Spleen (tissue), 11 donors: ENCODE results near the gene AAGAB. TPM values are rescaled to one million over a fixed set of nuclear protein-coding genes. Genes with fewer than 3 reads are reported as not detected.

Experiments used
- DNase-seq: peaks from one replicate; pipeline ENCODE4 v3.0.0-alpha.2; 2020
- H3K27ac ChIP-seq, 8 donors: fragments of 200-600 bp; sonication (generic) in 7 of 8; 1 replicate in 4 of 8; 2 replicates in 4 of 8; pipeline versions ENCODE4 v1.5.0 to v1.8.0; 2016 to 2021; ENCODE audit warnings: inconsistent platforms in 4 of 8, mild to moderate bottlenecking in 4 of 8, moderate library complexity in 1 of 8
- H3K27me3 ChIP-seq, 7 donors: fragments of 200-600 bp; sonication (generic) in 6 of 7; replicated peaks in 1 of 7; 1 replicate in 4 of 7; 2 replicates in 3 of 7; pipeline versions ENCODE4 v1.5.0 to v1.8.0; 2016 to 2021; ENCODE audit warnings: inconsistent platforms in 3 of 7, mild to moderate bottlenecking in 1 of 7
- H3K36me3 ChIP-seq, 6 donors: fragments of 200-600 bp; sonication (generic) in 5 of 6; 1 replicate in 4 of 6; 2 replicates in 2 of 6; pipeline versions ENCODE4 v1.5.0 to v1.8.0; 2016 to 2021; ENCODE audit warnings: inconsistent platforms in 2 of 6
- H3K4me1 ChIP-seq, 6 donors: fragments of 200-600 bp; sonication (generic) in 5 of 6; 1 replicate in 3 of 6; 2 replicates in 3 of 6; pipeline versions ENCODE4 v1.5.0 to v1.8.0; 2016 to 2021; ENCODE audit warnings: inconsistent platforms in 3 of 6
- H3K4me3 ChIP-seq, 8 donors: fragments of 200-600 bp; sonication (generic) in 7 of 8; 1 replicate in 4 of 8; 2 replicates in 4 of 8; pipeline versions ENCODE4 v1.5.0 to v1.8.0; 2016 to 2021; ENCODE audit warnings: inconsistent platforms in 4 of 8, mild to moderate bottlenecking in 4 of 8, moderate library complexity in 2 of 8
- H3K9me3 ChIP-seq, 8 donors: fragments of 200-600 bp; sonication (generic) in 7 of 8; 1 replicate in 4 of 8; 2 replicates in 4 of 8; pipeline versions ENCODE4 v1.5.0 to v1.8.0; 2016 to 2021; ENCODE audit warnings: inconsistent platforms in 4 of 8
- POLR2A ChIP-seq, 3 donors: fragments of 450-650 bp; IDR thresholded peaks; one replicate each; pipeline ENCODE4 v1.5.1; 2017; ENCODE audit warnings: antibody characterized with exemption in 3 of 3, mild to moderate bottlenecking in 1 of 3
- POLR2AphosphoS5 ChIP-seq, 3 donors: sonication (generic); formaldehyde crosslinking; IDR thresholded peaks; one replicate each; pipeline ENCODE4 v1.5.1; 2017; ENCODE audit warnings: antibody characterized with exemption in 3 of 3
- WGBS, 5 donors: extraction: QIAGEN DNeasy Blood & Tissue Kit in 3 of 5; methylation state at CpG; one replicate each; pipeline versions ENCODE4 v1.1.5 to v1.1.7; 2013 to 2018; 5-methylcytosine and 5-hydroxymethylcytosine counted together
- intact Hi-C: fragments of 100-400 bp; cut with DNase I; formaldehyde crosslinking; loops from one replicate; pipeline ENCODE4 v1.15.0; 2023; ENCODE audit warnings: low total_unique reads
- polyA plus RNA-seq, 3 donors: library from polyadenylated mRNA; stranded (reverse); fragments of 200-250 nt; gene quantifications; one replicate each; pipeline ENCODE4 v1.2.1, GENCODE V29; 2013
- total RNA-seq, 7 donors: library from RNA; depleted of rRNA in 3 of 7; stranded (reverse); fragments of >200 nt in 3 of 7; fragmentation: NEBNext Ultra II Directional in 4 of 7; extraction: Animal tissue kit (Norgen Biotek cat#: 25700) in 4 of 7; gene quantifications; one replicate each; pipeline versions ENCODE4 v1.1.0 to v1.2.1, GENCODE V29; 2016 to 2021
- TF ChIP-seq, protein P1 (sequence below), 11 experiments: fragments of 200-600 bp in 7 of 11; fragments of 450-650 bp in 4 of 11; sonication (generic) in 4 of 11; IDR thresholded peaks in 8 of 11; conservative IDR thresholded peaks in 3 of 11; 1 replicate in 7 of 11; 2 replicates in 4 of 11; pipeline versions ENCODE4 v1.4.0 to v1.8.0; 2016 to 2021; ENCODE audit warnings: antibody characterized with exemption in 11 of 11, inconsistent platforms in 4 of 11, mild to moderate bottlenecking in 1 of 11
- donor health status: healthy with polysubstance abuse.
- donor health status: DM: no; HTN: no; CAD: no; lungs with moderate emphysema.
- donor health status: DM: no; HTN: no; CAD: no.
- donor health status: Bipolar disorder and iron deficiency.
- donor health status: healthy.
- donor health status: DM: no; HTN: no; CAD: no.
- donor health status: DM: yes; HTN: yes; CAD: no.

The AAGAB gene
- total and polyA plus RNA-seq, 10 donors: 13.2 to 39.3 (median 24.5) TPM

DNA sequence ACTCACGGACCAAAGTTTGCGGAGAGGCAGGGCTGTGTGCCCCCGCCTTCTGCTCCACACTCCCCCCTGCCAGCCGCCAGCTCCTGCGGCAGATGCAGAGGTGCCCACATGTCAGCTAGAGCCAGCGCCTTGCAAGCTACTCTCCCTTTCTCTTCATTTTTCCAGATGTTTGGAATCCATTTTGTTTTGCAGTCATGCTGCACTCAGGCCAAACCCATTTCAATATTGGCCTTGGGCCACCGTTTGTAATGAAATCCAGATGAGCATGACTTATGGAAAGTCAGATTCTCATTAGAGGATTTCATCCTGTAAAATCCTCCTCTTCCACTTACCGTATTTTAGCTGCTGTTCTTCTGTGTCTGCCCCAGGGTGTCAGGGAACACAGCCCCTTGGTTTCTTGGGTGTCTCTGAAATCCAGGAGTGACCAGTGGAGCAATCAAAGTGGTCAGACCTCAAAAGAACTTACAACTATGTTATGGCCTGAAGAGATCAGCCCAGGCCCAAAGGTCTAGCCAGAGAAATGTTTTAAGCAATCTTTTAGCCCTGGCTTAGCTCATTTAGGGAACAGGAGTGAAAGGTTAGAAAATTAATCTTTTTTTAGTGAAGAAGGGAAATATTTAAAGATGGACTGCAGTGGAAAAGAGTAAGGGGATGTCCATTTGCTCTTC, 65.8 kb downstream of the AAGAB start:
- Histone ChIP-seq H3K4me1 (peaks cover 0 to 25% (median 13%) of the 10 kb centered on the region in 6 donors), H3K4me3 (no peak overlapping the region), H3K27me3 (no peaks in the 10 kb centered on the region), H3K9me3 (no peaks in the 10 kb centered on the region), H3K36me3 (peaks cover 6 to 100% (median 70%) of the 10 kb centered on the region in 6 donors), H3K27ac (no peak overlapping the region)
- TF ChIP-seq POLR2AphosphoS5 (IDR thresholded peaks at IDR 0.05) (peak in 1 of 3 donors; percentile 42), POLR2A (IDR thresholded peaks at IDR 0.05) (no peak)
- TF ChIP-seq, protein P1, sequence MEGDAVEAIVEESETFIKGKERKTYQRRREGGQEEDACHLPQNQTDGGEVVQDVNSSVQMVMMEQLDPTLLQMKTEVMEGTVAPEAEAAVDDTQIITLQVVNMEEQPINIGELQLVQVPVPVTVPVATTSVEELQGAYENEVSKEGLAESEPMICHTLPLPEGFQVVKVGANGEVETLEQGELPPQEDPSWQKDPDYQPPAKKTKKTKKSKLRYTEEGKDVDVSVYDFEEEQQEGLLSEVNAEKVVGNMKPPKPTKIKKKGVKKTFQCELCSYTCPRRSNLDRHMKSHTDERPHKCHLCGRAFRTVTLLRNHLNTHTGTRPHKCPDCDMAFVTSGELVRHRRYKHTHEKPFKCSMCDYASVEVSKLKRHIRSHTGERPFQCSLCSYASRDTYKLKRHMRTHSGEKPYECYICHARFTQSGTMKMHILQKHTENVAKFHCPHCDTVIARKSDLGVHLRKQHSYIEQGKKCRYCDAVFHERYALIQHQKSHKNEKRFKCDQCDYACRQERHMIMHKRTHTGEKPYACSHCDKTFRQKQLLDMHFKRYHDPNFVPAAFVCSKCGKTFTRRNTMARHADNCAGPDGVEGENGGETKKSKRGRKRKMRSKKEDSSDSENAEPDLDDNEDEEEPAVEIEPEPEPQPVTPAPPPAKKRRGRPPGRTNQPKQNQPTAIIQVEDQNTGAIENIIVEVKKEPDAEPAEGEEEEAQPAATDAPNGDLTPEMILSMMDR (IDR thresholded peaks at IDR 0.05 in 8 of 11, conservative IDR thresholded peaks at IDR 0.05 in 3 of 11): no peak
- no peak for DNase-seq
- intact Hi-C loops: no loop called here
- 87 to 95% (median 91%) methylated on average over 8 of the region's 8 CpGs for WGBS, 5 donors

DNA sequence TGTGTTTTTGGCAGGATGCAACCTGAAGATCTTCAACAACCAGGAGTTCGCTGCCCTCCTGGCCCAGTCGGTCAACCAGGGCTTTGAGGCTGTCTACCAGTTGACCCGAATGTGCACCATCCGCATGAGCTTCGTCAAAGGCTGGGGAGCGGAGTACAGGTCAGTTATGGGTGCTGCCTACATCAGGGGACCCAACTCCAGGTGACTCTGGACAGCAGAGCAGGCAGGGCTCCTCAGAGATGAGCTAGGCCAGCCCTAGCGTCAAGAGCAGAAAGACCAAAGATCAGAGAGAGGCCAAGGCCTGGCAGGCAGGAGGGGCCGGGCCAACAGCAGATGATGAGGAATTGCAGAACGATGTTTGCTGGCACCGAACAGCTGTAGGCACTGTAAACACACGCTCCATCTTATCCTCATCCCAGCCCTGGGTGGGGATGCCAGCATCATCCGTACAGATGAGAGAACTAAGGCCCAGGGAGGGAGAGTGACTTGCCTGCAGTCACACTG, 67.1 kb downstream of the AAGAB start:
- no peak overlapping the region for H3K27ac ChIP-seq

DNA sequence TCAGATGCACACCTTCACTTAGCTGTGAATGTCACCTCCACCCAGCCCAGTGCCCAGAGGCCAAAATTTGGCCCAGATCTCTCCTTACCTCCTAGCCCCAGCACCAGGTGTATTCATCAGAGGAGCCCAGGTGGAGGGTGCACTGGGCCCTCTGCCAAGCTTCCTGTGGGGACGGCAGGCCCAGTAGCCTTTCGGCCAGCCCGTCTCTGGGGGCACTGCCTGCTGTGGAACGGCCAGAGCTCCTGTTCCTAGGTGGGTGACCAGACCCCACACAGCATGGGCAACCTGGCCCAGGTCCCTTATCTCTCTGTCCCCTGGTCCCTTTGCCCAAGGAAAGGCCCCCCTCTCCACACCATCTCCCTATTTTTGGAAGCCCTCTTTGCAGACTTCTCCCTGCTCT, 67.8 kb downstream of the AAGAB start:
- Histone ChIP-seq H3K4me3 (no peak overlapping the region), H3K27ac (peak overlapping the region in 3 of 8 donors; percentile 4 to 40 (median 30)), H3K9me3 (no peaks in the 10 kb centered on the region), H3K27me3 (no peaks in the 10 kb centered on the region), H3K36me3 (peaks cover 6 to 98% (median 63%) of the 10 kb centered on the region in 6 donors), H3K4me1 (peaks cover 0 to 25% (median 13%) of the 10 kb centered on the region in 6 donors)
- WGBS, 5 donors: 87 to 92% (median 90%) methylated on average over 1 to 4 of the region's 4 CpGs
- TF ChIP-seq POLR2A (IDR thresholded peaks at IDR 0.05) (no peak), POLR2AphosphoS5 (IDR thresholded peaks at IDR 0.05) (peak in 1 of 3 donors; percentile 12)
- intact Hi-C loops: no loop called here
- peak; percentile 59 for DNase-seq

More for the DNA sequence above, 67.1 kb downstream of the AAGAB start:
- DNase-seq: no peak
- TF ChIP-seq, protein P1 (IDR thresholded peaks at IDR 0.05 in 8 of 11, conservative IDR thresholded peaks at IDR 0.05 in 3 of 11): no peak
- no peak for TF ChIP-seq POLR2A (IDR thresholded peaks at IDR 0.05)
- TF ChIP-seq POLR2AphosphoS5 (IDR thresholded peaks at IDR 0.05): peak in 1 of 3 donors; percentile 17
- H3K4me1 ChIP-seq: peaks cover 0 to 25% (median 13%) of the 10 kb centered on the region in 6 donors
- no peak overlapping the region for H3K4me3 ChIP-seq
- intact Hi-C loops: no loop called here
- 93 to 97% (median 95%) methylated on average over 12 of the region's 12 CpGs for WGBS, 5 donors
- peaks cover 6 to 98% (median 64%) of the 10 kb centered on the region in 6 donors for H3K36me3 ChIP-seq
- no peaks in the 10 kb centered on the region for H3K9me3 ChIP-seq
- no peaks in the 10 kb centered on the region for H3K27me3 ChIP-seq

DNA sequence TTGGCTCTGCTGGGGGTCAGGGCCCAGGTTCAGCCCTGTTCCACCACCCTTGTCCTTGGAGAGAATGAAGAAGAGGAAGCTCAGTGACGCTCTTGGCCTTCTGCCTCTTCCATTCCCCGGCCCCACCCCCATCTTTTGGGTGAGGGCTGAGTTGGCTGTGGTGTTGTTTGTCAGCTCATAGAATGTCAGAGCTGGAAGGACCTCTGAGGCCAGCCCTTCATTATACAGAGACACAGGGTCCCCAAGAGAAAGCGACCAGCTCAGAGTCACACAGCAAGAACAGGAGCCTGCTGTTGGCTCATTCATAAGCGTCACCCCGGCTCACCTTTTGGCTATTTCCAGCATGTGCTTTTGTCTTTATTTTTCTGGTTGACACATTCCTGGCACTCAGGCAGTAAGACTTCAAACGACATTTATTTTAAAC, 68.2 kb downstream of the AAGAB start:
- intact Hi-C loops: no loop called here
- TF ChIP-seq POLR2AphosphoS5 (IDR thresholded peaks at IDR 0.05): peak in 1 of 3 donors; percentile 36
- TF ChIP-seq POLR2A (IDR thresholded peaks at IDR 0.05): no peak
- DNase-seq: no peak

DNA sequence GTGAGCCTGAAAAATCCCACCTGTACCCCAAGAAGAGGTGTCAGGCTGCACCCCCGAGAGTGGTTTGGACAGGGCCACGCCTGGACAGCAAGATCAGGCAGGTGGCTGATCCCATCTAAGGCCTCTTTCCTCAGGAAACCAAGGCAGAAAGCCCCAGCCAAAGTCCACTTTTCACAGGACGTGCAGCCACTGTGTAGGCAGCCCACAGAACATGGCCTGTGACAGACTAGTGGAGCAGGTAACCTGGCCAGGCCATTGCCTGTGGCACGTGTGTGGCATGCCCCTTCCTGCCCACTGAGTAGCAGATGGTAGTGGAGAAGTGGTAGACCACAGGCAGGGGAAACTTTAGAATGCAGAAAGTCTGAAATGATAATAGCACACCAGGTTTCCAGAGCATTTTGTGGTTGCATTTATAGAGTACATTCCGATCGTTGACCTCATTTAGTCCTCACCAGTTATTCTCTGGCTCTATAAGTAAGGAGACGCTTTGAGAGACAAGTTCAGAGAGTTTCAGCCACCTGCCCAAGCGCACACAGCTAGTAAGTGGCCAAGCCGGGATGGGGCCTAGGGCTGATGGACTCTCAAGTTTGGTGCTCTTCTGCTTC, 68.7 kb downstream of the AAGAB start:
- no peaks in the 10 kb centered on the region for H3K27me3 ChIP-seq
- H3K4me3 ChIP-seq: no peak overlapping the region
- H3K36me3 ChIP-seq: peaks cover 6 to 98% (median 69%) of the 10 kb centered on the region in 6 donors
- peak overlapping the region in 4 of 8 donors; percentile 4 to 50 (median 35) for H3K27ac ChIP-seq
- 56 to 68% (median 65%) methylated on average over 8 to 9 of the region's 9 CpGs for WGBS, 5 donors
- peak in 1 of 3 donors; percentile 21 for TF ChIP-seq POLR2AphosphoS5 (IDR thresholded peaks at IDR 0.05)
- TF ChIP-seq, protein P1 (IDR thresholded peaks at IDR 0.05 in 8 of 11, conservative IDR thresholded peaks at IDR 0.05 in 3 of 11): no peak
- no peak for TF ChIP-seq POLR2A (IDR thresholded peaks at IDR 0.05)
- intact Hi-C loops: no loop called here
- DNase-seq: no peak
- no peaks in the 10 kb centered on the region for H3K9me3 ChIP-seq
- H3K4me1 ChIP-seq: peaks cover 0 to 25% (median 13%) of the 10 kb centered on the region in 6 donors

More for the DNA sequence above, 68.2 kb downstream of the AAGAB start:
- Histone ChIP-seq H3K36me3 (peaks cover 6 to 98% (median 67%) of the 10 kb centered on the region in 6 donors), H3K9me3 (no peaks in the 10 kb centered on the region), H3K27ac (peak overlapping the region in 4 of 8 donors; percentile 4 to 50 (median 35)), H3K4me3 (no peak overlapping the region), H3K4me1 (peaks cover 0 to 25% (median 13%) of the 10 kb centered on the region in 6 donors), H3K27me3 (no peaks in the 10 kb centered on the region)
- 63 to 75% (median 67%) methylated on average over 6 of the region's 6 CpGs for WGBS, 5 donors
